Right lobe of liver (tissue), 4 donors: ENCODE results near the gene UBE2R2.

Experiments used
- POLR2A ChIP-seq: fragments of 450-650 bp; IDR thresholded peaks from one replicate; pipeline ENCODE4 v1.6.1; 2017; ENCODE audit warnings: antibody characterized with exemption, mild to moderate bottlenecking
- TF ChIP-seq, protein P1 (sequence below), 4 donors: fragments of 200-600 bp in 3 of 4; fragments of 450-650 bp in 1 of 4; IDR thresholded peaks; one replicate each; pipeline versions ENCODE4 v1.5.1 to v1.8.0; 2016 to 2022; ENCODE audit warnings: antibody characterized with exemption in 4 of 4, mild to moderate bottlenecking in 2 of 4
- donor health status: DM: no; HTN: no; CAD: no.
- donor health status: DM: no; HTN: no; CAD: no.
- donor health status: DM: no; HTN: yes; CAD: no.

DNA sequence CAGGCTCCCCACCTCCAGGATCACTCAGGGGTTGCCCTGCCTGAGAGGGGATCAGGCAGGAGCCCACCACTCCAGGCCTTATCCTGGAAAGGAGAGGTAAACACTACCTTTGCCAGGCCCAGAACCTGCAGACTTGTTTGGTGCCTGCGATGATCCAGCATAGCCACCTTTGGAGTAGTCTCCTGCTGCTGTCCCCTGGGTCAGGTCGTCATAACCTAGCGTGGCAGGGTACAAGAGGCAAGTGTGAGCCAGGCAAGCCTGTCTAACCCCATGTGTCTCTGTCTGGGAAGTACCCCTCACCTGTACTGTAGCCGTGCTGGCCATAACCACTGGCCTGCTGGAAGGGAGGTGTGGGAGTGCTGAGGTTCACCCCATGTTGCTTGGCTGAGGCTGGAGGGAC, 106.1 kb downstream of the UBE2R2 start:
- TF ChIP-seq, protein P1, sequence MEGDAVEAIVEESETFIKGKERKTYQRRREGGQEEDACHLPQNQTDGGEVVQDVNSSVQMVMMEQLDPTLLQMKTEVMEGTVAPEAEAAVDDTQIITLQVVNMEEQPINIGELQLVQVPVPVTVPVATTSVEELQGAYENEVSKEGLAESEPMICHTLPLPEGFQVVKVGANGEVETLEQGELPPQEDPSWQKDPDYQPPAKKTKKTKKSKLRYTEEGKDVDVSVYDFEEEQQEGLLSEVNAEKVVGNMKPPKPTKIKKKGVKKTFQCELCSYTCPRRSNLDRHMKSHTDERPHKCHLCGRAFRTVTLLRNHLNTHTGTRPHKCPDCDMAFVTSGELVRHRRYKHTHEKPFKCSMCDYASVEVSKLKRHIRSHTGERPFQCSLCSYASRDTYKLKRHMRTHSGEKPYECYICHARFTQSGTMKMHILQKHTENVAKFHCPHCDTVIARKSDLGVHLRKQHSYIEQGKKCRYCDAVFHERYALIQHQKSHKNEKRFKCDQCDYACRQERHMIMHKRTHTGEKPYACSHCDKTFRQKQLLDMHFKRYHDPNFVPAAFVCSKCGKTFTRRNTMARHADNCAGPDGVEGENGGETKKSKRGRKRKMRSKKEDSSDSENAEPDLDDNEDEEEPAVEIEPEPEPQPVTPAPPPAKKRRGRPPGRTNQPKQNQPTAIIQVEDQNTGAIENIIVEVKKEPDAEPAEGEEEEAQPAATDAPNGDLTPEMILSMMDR (IDR thresholded peaks at IDR 0.05), result no peak
- no peak for TF ChIP-seq POLR2A
